HG02763 (cell line): Measurements from ENCODE around the gene NRSN2.

Experiments
- ATAC-seq: cut with Tn5 transposase; IDR thresholded peaks from one replicate; pipeline ENCODE4 v1.9.1; 2021; ENCODE audit warnings: mild to moderate bottlenecking, moderate library complexity; ENCODE audit not compliant: unreplicated experiment

NRSN2 gene

GRCh38 chr20:396252-396618 is 49.3 kb downstream of the NRSN2 start:
- no peak for ATAC-seq

- ATAC-seq = no peak
Observed at GRCh38 chr20:396619-397431, 49.9 kb downstream of the NRSN2 start.

GRCh38 chr20:397432-398237 is 50.7 kb downstream of the NRSN2 start:
- no peak for ATAC-seq

GRCh38 chr20:399182-399707 is 52.3 kb downstream of the NRSN2 start:
- ATAC-seq = no peak

GRCh38 chr20:400128-400453 is 53.2 kb downstream of the NRSN2 start:
- ATAC-seq = no peak

GRCh38 chr20:400454-401275 is 53.8 kb downstream of the NRSN2 start:
- ATAC-seq = no peak

- no peak for ATAC-seq
Observed at GRCh38 chr20:401682-402495, 55.0 kb downstream of the NRSN2 start.

- ATAC-seq = no peak
Observed at GRCh38 chr20:402496-402885, 55.6 kb downstream of the NRSN2 start.

- no peak for ATAC-seq
Observed at GRCh38 chr20:402898-403581, 56.1 kb downstream of the NRSN2 start.

- no peak for ATAC-seq
Observed at GRCh38 chr20:403582-403957, 56.7 kb downstream of the NRSN2 start.

- ATAC-seq = no peak
Observed at GRCh38 chr20:404088-404487, 57.2 kb downstream of the NRSN2 start.
